ENCODE results near the gene IP6K1.

DNA sequence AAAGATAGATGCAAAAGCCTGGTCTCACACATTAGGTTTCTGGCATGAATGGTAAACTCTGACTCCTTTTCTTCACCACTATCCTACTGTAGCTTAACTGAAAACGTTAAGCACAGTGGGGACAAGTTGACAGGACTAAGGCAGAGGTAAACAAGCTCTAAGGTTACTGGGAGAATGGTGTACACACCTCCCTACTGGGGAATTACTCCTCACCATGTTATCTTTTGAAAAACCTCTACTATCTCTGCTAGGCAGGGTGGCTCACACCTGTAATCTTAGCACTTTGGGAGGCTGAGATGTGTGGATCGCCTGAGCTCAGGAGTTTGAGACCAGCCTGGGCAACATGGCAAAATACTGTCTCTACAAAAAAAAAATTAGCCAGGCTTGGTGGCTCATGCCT is 29.1 kb downstream of the IP6K1 start:
- TF ChIP-seq CTCF (IDR thresholded peaks at IDR 0.05 in 8 of 11, conservative IDR thresholded peaks at IDR 0.05 in 3 of 11) (no peak), POLR2AphosphoS5 (IDR thresholded peaks at IDR 0.05) (no peak), POLR2A (IDR thresholded peaks at IDR 0.05) (no peak)
